IMR-90 (cell line): Measurements from ENCODE around the gene IRAK2.

Experiments used
- CEBPB ChIP-seq: IDR thresholded peaks from 2 replicates; pipeline ENCODE4 v1.6.1; 2012; ENCODE audit warnings: low read depth, low read length, improper control_type of control experiment
- POLR2A ChIP-seq: IDR thresholded peaks from 2 replicates; pipeline ENCODE4 v1.6.1; 2012; ENCODE audit warnings: mild to moderate bottlenecking, low read depth, low read length
- RAD21 ChIP-seq: IDR thresholded peaks from 2 replicates; pipeline ENCODE4 v1.6.1; 2012; ENCODE audit warnings: low read length, improper control_type of control experiment
- RFX5 ChIP-seq: IDR thresholded peaks from 2 replicates; pipeline ENCODE4 v1.8.0; 2012; ENCODE audit warnings: low read depth, mild to moderate bottlenecking, low read length, moderate library complexity
- USF2 ChIP-seq: fragments of 150-350 bp; IDR thresholded peaks from 2 replicates; pipeline ENCODE4 v1.6.1; 2017; ENCODE audit warnings: mild to moderate bottlenecking, antibody characterized with exemption, low read length, low read depth
- TF ChIP-seq, protein P1 (sequence below): conservative IDR thresholded peaks from 2 replicates; pipeline ENCODE4 v1.5.1; 2012; ENCODE audit warnings: mild to moderate bottlenecking, low read depth, low read length, improper control_type of control experiment

GRCh38 chr3:10268116-10268515, 103.4 kb downstream of the IRAK2 start:
- TF ChIP-seq CEBPB (no peak), USF2 (no peak), RFX5 (no peak), RAD21 (no peak), POLR2A (no peak)
- TF ChIP-seq, protein P1, sequence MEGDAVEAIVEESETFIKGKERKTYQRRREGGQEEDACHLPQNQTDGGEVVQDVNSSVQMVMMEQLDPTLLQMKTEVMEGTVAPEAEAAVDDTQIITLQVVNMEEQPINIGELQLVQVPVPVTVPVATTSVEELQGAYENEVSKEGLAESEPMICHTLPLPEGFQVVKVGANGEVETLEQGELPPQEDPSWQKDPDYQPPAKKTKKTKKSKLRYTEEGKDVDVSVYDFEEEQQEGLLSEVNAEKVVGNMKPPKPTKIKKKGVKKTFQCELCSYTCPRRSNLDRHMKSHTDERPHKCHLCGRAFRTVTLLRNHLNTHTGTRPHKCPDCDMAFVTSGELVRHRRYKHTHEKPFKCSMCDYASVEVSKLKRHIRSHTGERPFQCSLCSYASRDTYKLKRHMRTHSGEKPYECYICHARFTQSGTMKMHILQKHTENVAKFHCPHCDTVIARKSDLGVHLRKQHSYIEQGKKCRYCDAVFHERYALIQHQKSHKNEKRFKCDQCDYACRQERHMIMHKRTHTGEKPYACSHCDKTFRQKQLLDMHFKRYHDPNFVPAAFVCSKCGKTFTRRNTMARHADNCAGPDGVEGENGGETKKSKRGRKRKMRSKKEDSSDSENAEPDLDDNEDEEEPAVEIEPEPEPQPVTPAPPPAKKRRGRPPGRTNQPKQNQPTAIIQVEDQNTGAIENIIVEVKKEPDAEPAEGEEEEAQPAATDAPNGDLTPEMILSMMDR = no peak
